NCI-H1092 (cell line): Measurements from ENCODE around the gene ZNF688.

Experiments
- DNase-seq: peaks from one replicate; lab custom pipeline; 2025; lab: John Stamatoyannopoulos, UW

The ZNF688 gene

GRCh38 chr16:30585400-30586191 lies 14.1 kb upstream of the ZNF688 start, which contains the start of gene ZNF785:
TSS of gene ZNF785 (minus strand) at chr16:30585697. CDS start at chr16:30585611, 86 bp downstream.
- DNase-seq, result peak; percentile 99

- DNase-seq, result peak; percentile 14
These were observed 13.5 kb upstream of the ZNF688 start for GRCh38 chr16:30585022-30585399.

- DNase-seq, result no peak
These were observed 11.3 kb upstream of the ZNF688 start for GRCh38 chr16:30582611-30583340.

GRCh38 chr16:30581457-30581856 lies 9.9 kb upstream of the ZNF688 start:
- DNase-seq, result no peak

- no peak for DNase-seq
These were observed 3.2 kb upstream of the ZNF688 start for GRCh38 chr16:30574678-30575077.

GRCh38 chr16:30570636-30571444 lies 674 bp downstream of the ZNF688 start:
- DNase-seq, result no peak

- DNase-seq, result no peak
These were observed 1.5 kb downstream of the ZNF688 start for GRCh38 chr16:30569746-30570635.

GRCh38 chr16:30569281-30569680 lies 2.2 kb downstream of the ZNF688 start:
- no peak for DNase-seq

- DNase-seq, result no peak
These were observed 3.4 kb downstream of the ZNF688 start for GRCh38 chr16:30567991-30568638.

GRCh38 chr16:30567160-30567990 lies 4.1 kb downstream of the ZNF688 start:
- DNase-seq, result no peak

- no peak for DNase-seq
These were observed 5.0 kb downstream of the ZNF688 start for GRCh38 chr16:30566531-30566930.

- no peak for DNase-seq
These were observed 5.5 kb downstream of the ZNF688 start for GRCh38 chr16:30565984-30566383.

- no peak for DNase-seq
These were observed 6.0 kb downstream of the ZNF688 start for GRCh38 chr16:30565526-30565925.

- no peak for DNase-seq
These were observed 9.5 kb downstream of the ZNF688 start for GRCh38 chr16:30562021-30562420.

- no peak for DNase-seq
These were observed 10.3 kb downstream of the ZNF688 start for GRCh38 chr16:30561089-30561816.

- no peak for DNase-seq
These were observed 11.8 kb downstream of the ZNF688 start for GRCh38 chr16:30559690-30560089.

GRCh38 chr16:30558789-30559377 lies 12.6 kb downstream of the ZNF688 start:
- DNase-seq, result no peak

- DNase-seq, result peak; percentile 98
These were observed 13.3 kb downstream of the ZNF688 start, which contains the start of gene ZNF764 for GRCh38 chr16:30557957-30558788. TSS of gene ZNF764 (minus strand) at chr16:30558374. CDS start at chr16:30558182, 192 bp downstream.
